ENCODE data around the gene LRP5.
A peak's percentile ranks its signal among the peaks of the same experiment; 100 is the strongest.

Gene LRP5

GRCh38 chr11:68309621-68310185 lies 2.7 kb upstream of the LRP5 start:
- DNase-seq (ENCODE audit: low read depth in 3 of 3), result no peak

- DNase-seq (ENCODE audit: low read depth in 3 of 3), result no peak
These were observed 953 bp upstream of the LRP5 start for GRCh38 chr11:68311160-68312116.

GRCh38 chr11:68312780-68313573 lies 586 bp downstream of the LRP5 start:
- peak in 1 of 3 experiments; percentile 21 for DNase-seq (ENCODE audit: low read depth in 3 of 3)

GRCh38 chr11:68313574-68314202 lies 1.3 kb downstream of the LRP5 start:
- DNase-seq (ENCODE audit: low read depth in 3 of 3), result no peak

DNA sequence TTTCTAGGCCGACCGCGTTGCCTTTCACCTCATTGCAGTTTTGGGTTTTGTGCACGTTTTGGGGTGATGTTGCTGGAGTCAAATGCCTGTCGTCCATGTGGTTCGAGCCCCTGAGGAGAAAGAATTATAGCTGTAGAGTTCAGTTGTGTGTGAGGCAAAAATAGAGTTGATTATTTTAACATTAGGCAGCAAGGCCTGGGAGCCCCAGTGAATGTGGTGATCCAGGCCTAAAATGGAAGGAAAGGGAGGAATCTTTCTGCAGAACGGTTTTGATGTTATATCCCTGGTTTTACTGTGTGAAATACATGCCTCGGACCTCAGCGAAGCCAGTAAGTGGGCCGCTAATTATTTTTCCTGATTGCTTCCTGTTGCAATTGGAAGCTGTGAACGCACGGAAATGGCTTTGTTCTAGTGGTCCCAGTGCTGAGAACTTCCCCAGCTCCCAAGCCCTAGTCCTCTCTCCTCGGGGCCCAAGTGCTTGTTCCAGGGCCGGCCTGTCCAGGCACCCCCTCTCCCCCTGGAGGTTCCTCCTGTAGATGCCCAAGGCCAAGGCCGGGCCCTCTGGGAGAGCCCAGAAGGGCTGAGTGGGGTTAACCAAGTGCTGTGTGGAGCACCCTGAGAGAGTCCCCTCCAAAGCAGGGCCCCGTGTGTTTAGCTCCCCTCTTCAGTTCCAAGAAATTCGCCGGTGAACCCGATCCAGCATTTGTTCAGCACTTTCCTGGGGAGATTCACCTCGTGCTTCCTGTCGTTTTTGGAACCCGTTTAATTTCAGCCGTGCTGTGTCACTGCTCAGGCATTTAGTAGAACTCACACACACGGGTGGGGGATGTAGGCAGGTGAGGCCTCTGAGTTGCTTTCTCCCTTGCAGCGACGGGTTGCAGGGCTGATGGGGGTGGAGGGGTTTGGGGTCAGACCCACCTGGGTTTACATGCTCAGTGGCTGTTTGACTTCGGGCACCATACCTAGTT lies 2.1 kb downstream of the LRP5 start:
- DNase-seq (ENCODE audit: low read depth in 3 of 3), result no peak

GRCh38 chr11:68315171-68315920 lies 3.0 kb downstream of the LRP5 start:
- no peak for DNase-seq (ENCODE audit: low read depth in 3 of 3)

- DNase-seq (ENCODE audit: low read depth in 3 of 3), result no peak
These were observed 4.9 kb downstream of the LRP5 start for GRCh38 chr11:68317147-68317785.

- no peak for DNase-seq (ENCODE audit: low read depth in 3 of 3)
These were observed 9.1 kb downstream of the LRP5 start for GRCh38 chr11:68321293-68322051.

GRCh38 chr11:68322052-68322430 lies 9.7 kb downstream of the LRP5 start:
- DNase-seq (ENCODE audit: low read depth in 3 of 3), result no peak

DNA sequence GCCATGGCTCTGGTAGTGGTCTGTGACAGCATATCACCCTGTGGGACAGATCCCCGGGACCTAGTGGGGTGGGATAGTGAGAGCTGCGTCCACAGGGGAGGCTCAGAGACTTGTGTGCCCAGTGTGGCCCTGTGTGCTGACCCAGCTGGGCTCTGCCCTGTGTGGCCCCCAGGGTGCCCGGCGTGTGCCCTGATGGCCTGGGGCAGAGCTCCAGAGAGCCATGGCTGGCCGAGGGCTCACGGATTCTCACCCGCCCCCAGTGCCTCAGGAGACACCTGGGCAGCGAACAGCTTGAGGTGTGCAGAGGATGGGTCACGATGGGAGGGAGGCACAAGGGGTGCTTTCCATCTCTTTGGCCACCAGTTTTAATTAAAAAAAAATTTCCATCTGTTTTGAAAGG lies 11.8 kb downstream of the LRP5 start:
- DNase-seq (ENCODE audit: low read depth in 3 of 3), result no peak

- no peak for DNase-seq (ENCODE audit: low read depth in 3 of 3)
These were observed 12.3 kb downstream of the LRP5 start for GRCh38 chr11:68324695-68325094.

DNA sequence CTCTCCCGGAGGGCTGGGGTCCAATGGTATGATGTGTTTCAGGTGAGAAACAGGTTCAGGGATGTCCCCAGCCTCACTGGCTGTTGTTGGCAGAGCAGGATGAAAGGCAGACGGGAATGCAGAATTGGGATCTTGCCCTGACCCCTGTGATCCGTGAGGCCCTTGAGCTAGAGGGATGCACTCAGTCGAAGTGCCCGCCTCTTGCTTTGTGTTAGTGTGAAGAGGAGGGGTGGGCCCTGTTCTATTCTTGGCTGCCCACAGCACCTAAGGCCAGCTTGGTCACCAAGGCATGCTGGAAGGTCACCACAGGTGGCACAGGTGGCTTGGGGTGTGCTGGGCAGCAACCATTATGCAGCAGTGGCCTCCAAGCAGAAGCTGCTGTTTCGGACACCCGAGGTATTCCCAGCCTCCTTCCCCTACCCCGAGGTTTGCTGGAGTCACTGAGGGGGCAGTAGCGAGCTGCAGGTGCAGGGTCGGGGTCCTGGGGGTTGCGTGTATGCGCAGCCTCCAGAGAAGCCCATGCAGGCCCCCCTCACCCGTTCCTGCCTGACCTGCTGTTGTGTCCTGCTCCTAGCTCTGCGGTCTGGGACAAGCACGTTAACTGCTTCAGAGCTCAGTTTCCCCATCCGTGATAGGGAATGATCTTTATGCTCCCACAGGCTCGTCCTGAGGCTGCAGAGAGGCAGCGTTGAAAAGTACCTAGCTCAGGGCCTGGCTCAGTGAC lies 13.0 kb downstream of the LRP5 start:
- DNase-seq (ENCODE audit: low read depth in 3 of 3), result no peak

GRCh38 chr11:68325907-68326220 lies 13.5 kb downstream of the LRP5 start:
- no peak for DNase-seq (ENCODE audit: low read depth in 3 of 3)

DNA sequence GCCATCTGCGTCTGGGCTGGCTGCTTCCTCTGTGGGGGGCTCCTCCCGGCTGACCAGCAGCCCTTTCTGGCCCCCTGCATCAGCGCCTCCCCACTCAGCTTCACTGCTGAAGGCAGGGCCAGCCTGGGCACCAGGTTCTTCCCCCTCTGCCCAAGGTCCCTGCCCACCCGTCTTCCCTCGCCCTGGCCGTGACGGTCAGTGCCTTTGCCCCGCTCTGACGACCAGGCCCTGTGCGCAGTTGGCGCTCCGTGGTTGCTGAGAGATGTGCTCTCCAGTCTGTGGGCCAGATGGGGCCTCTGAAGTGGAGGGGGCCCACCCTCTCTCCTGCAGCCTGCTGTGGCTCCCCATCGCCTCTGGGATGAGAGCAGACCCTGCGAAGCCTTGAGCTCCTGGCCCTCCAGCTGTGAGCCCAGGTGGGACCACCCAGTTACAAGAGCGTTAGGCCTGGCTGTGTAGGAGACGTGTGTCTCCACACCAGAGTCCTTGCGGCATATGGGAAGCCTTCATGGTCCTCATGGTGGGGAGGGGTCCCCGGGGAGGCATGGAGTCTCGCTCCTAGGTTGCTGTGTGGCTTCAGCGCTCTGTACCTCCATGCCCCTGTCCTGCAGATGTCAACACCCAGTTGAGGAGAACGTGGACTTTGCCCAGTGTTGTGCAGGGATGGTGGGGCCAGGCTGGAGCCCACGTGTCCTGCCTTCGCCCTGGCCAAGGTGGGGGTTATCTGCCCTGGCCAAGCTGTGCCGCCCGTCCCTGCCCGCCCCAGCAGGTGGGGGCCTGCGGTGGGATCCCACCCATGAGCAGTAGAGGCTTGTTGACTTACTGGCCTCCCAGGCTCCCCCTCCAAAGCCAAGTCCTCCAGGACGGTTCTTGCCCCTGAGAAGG lies 14.2 kb downstream of the LRP5 start:
- DNase-seq (ENCODE audit: low read depth in 3 of 3), result no peak

DNA sequence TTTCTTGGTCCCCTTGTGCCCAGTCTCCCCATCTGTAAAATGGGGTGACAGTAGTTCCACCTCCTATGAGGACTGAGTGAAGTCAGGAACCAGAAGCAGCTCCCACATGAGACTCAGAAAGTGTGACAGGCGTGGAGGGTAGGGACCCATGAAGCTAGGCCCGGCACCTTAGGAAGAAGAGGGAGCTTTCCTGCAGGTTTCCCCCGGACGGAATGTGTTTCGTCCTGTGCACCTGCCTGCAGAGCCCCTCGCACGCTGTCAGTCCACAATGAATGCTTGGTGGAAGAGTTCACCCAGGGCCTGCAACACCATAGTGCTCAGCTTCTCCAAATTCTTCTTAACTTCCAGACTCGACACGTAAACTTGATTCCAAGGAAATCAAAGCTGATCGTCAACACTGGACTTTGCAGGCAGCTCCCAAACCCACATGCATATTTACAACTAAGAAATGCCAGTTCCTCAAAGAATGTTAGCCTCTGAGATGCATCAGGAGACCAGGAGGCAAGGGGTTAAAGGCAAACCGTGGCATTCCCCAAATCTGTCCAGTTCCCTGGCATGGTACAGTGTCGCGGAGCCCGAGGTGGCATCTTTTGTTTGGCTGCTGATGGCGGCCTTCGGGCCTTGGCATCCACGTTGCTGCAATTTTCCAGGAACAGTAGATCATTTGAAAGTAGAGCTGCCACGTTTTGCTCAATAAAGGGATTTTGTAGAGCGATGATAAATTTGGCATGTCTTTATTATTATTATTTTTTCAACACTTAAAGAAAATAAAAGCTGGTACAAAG lies 15.4 kb downstream of the LRP5 start:
- DNase-seq (ENCODE audit: low read depth in 3 of 3), result no peak

- peak in 1 of 3 experiments; percentile 18 for DNase-seq (ENCODE audit: low read depth in 3 of 3)
These were observed 16.1 kb downstream of the LRP5 start for GRCh38 chr11:68328374-68329091.

Measured in stimulated activated CD4-positive, alpha-beta T cell treated with anti-CD3 and anti-CD28 coated beads, TNF-alpha, amount 100 ng/mL, for 24 hours (primary cell).